ENCODE measurements around the gene PRKG2. TPM values are rescaled to one million over a fixed set of nuclear protein-coding genes. Genes with fewer than 3 reads are reported as not detected.

PRKG2 gene
- total and polyA plus RNA-seq, 10 of the 15 experiments (the other 5 are each of a cell fraction or from before 2014, with no cell fraction given) = not detected

GRCh38 chr4:81040012-81040659 lies 174.9 kb downstream of the PRKG2 start (continued):
- TF ChIP-seq CTCF (IDR thresholded peaks at IDR 0.05 in 2 of 3, conservative IDR thresholded peaks at IDR 0.05 in 1 of 3; ENCODE audit: control insufficient read depth in 2 of 3, extremely low read depth in 1 of 3, insufficient read depth in 1 of 3, low read depth in 3 of 3, low read length in 3 of 3) = peak; percentile 59 to 81 (median 68); a peak in 5 of 6 replicates
- TF ChIP-seq SMC3 (IDR thresholded peaks at IDR 0.05; ENCODE audit: borderline replicate concordance, low read length) = peak; percentile 84
- no peak for TF ChIP-seq PBX3 (IDR thresholded peaks at IDR 0.05; ENCODE audit: insufficient replicate concordance, low read depth, low read length)
- no peak for TF ChIP-seq WRNIP1 (IDR thresholded peaks at IDR 0.05; ENCODE audit: borderline replicate concordance, low read depth, low read length)
- TF ChIP-seq ZNF24 (IDR thresholded peaks at IDR 0.05) = no peak
- no peak for TF ChIP-seq USF1 (IDR thresholded peaks at IDR 0.05; ENCODE audit: borderline replicate concordance, extremely low read length, insufficient read depth, low read depth, low read length)
- TF ChIP-seq RB1 (IDR thresholded peaks at IDR 0.05; ENCODE audit: borderline replicate concordance) = no peak
- TF ChIP-seq USF2 (IDR thresholded peaks at IDR 0.05; ENCODE audit: borderline replicate concordance, low read depth, low read length) = no peak
- no peak for TF ChIP-seq CEBPZ (IDR thresholded peaks at IDR 0.05; ENCODE audit: low read depth, low read length)
- TF ChIP-seq EZH2 (IDR thresholded peaks at IDR 0.05; ENCODE audit: borderline replicate concordance, control insufficient read depth, low read depth, low read length) = no peak
- TF ChIP-seq TCF7 (IDR thresholded peaks at IDR 0.05; ENCODE audit: borderline replicate concordance) = no peak
